DMS 273 (cell line): ENCODE measurements around the gene TOMM34.
A peak's percentile ranks its signal among the peaks of the same experiment; 100 is the strongest.

ENCODE experiments used
- DNase-seq: peaks from one replicate; lab custom pipeline; 2025; ENCODE audit not compliant: unreplicated experiment; lab: John Stamatoyannopoulos, UW

Gene TOMM34, protein sequence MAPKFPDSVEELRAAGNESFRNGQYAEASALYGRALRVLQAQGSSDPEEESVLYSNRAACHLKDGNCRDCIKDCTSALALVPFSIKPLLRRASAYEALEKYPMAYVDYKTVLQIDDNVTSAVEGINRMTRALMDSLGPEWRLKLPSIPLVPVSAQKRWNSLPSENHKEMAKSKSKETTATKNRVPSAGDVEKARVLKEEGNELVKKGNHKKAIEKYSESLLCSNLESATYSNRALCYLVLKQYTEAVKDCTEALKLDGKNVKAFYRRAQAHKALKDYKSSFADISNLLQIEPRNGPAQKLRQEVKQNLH

DNA sequence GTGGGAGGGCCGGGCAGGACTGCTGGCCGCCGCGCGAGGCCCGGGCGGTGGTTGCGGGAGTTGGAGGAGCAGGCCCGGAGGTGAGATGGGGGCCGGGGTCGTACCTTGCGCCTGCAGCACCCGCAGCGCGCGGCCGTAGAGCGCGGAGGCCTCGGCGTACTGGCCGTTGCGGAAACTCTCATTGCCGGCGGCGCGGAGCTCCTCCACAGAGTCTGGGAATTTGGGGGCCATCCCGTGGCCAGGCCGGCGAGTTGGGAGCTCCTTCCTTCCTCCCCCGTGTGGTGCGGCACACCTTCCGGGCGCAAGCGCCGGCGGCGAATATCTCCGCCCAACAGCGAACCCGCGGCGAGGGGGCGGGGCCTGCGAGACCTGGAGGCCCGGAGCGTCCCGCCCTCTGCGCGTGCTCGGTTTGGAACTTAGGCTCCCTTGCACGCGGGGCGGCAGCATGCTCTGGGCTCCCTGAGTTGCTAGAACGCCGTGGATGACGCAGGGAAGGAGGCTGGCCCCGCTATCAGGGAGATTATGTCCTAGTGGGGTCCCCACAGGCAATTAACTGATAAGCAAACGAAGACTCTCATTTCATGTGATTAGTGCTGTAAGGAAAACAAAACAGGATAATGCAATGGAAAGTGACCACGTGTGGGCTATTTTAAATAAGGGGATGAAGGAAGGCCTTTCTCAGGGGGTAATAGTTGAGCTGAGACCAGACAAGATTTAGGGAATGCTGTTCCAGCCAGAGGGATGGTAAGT, at the start of gene TOMM34:
Gene TOMM34 (minus strand): TSS at position 295 of the 750 bp plus-strand sequence. CDS start 64 bp downstream, at position 231.
- DNase-seq = peak; percentile 99

DNA sequence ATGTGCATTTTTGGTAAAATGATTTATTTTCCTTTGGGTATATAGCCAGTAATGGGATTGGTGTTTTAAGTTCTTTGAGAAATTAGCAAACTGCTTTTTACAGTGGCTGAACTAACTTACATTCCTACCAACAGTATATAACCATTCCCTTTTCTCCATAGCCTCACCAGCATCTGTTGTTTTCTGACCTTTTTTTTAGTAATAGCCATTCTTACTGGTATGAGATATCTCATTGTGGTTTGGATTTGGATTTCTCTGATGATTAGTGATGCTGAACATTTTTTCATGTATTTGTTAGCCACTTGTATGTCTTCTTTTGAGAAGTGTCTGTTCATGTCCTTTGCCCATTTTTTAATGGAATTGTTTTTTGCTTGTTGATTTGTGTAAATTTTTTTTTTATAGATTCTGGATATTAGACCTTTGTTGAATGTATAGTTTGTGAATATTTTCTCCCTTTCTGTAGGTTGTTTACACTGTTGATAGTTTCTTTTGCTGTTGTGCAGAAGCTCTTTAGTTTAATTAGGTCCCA, 48.4 kb upstream of the TOMM34 start:
- no peak for DNase-seq

DNA sequence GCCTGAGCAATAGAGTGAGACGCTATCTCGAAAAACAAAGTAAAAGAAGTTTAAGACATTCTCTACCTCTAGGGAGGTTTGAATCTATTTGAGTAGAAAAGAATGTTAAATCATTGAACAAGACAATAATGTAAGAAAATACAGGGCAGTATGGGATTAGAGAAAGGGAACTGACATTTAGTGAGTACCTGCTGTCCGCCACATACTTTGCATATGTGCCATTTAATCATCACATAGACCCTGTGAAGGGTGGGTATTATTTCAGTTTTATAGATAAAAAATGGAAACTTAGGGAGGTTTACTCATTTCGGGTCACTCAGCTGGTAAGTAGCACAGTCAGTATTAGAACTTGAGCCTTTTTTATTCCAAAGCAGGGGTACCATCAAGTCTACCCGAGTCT, 37.5 kb upstream of the TOMM34 start:
- DNase-seq = no peak

DNA sequence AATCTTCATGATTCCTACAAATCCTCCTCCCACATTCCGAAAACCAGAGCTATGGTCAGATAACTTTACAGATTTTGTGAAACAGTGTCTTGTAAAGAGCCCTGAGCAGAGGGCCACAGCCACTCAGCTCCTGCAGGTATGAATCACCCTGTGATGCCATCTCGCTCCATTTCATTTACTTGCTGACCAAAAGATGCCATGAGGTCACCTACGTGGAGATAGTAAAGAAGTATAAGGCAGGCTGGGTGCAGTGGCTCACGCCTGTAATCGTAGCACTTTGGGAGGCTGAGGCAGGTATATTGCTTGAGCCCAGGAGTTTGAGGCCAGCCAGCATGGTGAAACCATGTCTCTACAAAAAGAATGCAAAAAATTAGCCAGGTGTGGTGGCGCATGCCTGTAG, 37.0 kb upstream of the TOMM34 start:
- no peak for DNase-seq

DNA sequence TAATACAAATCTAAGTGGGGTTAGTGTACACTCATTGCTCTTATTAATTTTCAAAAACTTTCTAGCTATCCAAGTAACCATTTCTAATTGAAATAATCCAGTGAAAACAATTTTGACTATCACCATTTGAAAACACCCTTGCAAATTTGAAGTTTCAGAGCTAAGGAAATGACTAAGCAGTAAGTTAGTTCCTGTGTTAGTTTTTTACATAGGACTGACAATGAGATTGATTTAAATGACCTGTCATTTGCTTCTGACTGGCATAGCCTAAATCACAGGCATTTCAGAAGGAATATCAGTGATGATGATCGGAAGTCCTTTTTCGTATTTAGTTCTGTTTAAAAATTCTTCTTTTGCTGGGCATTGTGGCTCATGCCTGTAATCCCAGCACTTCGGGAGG, 33.1 kb upstream of the TOMM34 start:
- no peak for DNase-seq

DNA sequence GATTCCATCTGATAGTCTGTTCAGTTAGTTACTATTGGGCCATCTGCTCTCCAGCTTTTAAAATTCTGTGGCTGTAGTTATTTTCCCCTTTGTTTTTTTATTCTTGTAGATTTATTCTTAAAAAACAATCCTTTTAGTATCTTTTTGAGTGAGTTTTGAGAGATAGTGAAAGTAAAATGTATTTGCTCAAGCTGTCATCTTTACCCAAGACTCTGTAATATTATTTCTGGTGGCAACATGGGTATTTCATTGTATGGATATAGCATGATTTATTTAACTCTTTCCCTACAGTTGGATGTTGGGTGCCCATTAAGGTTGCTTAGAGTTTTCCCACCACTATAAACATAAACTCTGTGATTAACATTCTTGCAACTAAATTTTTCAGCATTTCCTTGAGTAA, 30.8 kb upstream of the TOMM34 start:
- no peak for DNase-seq

DNA sequence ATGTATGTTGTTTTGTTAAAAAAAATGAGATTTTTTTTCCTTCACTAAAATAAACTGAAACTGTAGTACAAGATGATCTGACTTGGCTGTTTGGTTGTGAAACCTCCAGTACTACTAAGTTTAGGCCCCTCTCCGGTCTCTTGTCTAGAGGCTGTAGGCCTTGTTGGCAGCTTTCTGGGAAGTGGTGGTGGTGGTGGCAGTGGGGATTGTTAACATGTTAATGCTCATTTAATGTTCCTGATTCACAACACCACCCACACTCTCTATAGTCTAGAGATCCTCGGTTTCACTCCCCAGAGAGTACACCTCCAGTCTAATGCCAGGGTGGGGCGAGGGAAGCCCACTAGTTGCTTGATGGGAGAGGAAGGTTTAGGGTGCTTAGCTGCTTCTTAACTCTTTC, 30.2 kb upstream of the TOMM34 start:
- DNase-seq = peak; percentile 28

DNA sequence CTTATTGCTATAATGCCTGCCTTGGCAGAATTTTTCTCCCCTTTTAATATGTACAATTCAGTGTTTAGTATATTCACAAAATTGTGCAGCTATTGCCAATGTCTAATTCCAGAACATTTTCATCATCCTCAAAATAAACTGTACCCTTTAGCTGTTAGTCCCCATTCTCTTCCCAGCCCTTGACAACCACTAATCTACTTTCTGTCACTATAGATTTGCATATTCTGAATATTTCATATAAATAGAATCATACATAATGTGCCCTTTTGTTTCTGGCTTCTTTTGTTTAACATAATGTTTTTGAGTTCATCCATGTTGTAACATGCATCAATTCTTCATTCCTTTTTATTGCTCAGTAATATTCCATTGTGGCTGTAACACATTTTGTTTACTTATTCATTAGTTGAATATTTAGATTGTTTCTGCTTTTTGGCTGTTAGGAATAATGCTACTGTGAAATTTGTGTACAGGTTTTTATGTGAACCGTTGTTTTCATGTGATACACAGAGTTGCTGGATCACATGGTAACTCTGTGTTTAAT, 28.5 kb upstream of the TOMM34 start:
- DNase-seq = no peak

DNA sequence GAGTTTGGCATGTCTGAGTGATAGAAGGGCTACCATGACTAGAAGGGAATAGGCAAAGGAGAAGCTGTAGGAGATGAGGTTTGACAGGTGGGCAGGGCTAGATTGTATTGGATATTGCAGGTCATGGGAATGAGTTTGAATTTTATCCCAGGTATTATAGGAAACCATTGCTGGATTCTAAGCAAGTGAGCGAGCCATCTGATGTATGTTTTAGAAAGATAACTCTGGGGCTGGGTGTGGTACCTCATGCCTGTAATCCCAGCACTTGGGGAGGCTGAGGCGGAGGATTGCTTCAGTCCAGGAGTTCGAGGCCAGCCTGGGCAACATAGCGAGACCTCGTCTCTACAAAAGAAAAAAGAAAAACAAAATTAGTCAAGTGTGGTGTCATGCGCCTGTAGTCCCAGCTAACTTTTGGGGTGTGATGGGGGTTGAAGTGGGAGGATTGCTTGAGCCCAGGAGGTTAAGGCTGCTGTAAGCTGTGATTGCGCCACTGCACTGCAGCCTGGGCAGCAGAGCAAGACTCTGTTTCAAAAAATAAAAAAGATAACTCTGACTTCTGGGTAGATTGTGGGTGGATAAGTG, 23.0 kb upstream of the TOMM34 start:
- DNase-seq = no peak

DNA sequence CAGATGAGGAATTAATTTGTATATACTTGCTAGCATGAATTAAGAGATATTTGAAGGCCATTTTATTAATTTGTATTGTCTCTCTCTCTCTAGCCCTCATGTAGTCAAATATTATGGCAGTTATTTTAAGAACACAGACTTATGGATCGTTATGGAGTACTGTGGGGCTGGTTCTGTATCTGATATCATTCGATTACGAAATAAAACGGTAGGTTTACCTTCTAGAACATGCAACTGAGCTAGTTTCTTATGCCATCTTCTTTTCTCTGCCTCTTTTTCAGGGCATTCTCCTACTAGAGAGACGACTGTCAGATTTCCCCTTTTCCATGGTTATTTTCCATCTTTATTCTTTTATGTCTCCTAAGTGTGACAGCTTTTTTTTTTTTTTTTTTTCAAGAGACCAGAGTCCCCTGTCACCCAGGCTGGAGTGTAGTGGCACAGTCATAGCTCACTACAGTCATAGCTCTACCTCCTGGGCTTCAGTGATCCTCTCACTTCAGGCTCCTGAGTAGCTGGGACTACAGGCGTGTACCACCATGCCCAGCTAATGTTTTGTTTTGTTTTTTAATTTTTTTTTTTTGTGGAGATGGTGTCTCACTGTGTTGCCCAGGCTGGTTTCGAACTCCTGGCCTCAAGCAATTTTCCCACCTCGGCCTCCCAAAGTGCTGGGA, 21.7 kb upstream of the TOMM34 start:
- no peak for DNase-seq

DNA sequence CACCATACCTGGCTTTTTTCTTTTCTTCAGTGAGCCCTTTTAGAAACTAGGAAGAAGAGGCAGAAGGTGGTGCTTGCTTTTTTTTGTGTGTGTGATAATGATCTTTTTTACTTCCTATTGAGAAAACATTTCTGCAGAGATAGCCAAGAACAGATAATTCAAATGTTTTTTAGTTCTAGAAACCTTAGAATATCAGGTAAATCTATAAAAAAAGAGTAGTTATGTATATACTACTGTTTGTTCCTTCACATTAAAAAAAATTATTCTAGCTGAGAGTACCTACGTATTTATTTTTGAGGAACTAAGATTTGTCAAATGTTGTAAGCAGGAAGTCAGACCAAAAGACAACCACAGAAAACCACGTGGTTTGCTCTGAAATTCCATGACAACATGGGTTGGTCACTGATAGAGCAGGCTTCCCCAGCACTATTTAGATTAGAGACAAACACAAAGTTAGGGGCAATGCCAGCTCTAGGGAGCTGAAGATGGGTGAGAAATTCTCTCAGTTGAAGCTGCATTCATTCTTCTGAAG, 19.0 kb upstream of the TOMM34 start:
- no peak for DNase-seq

DNA sequence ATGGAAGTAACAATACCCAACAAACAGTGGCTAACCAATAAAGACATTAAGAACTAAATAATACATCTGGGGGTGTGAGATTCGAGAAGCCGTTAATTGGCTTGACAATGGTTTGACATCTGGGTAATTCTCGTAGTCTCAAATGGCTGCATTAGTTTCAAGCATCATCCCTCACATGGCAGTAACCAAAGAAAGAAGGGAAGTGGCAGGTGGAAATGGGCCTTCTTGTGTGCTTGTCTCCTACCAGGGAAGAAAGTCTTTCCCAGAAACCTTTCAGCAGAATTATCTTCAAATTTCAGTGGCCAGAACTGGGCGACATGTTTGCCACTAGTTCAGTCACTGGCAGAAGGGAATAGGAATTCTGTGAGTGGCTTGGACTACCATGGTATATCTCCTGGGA, 16.5 kb upstream of the TOMM34 start:
- no peak for DNase-seq

DNA sequence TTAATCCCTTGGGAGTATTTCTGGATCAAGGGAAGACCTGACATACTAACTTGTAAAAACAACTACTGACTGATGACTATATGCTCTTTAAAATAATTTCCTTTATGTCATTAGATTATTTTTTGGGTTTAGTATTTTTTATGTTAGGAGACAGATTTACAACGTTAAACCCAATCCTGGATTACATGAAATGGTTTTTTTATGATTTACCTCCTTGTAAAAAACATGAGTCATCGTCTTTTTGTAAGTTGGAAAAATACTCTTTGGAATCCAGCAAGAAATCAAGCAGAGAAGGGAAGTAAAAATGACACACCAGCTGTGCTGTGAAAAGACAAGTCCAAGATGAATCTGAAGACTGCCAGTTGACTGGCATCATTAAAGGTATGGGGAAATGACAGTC, 12.9 kb upstream of the TOMM34 start:
- DNase-seq = no peak

DNA sequence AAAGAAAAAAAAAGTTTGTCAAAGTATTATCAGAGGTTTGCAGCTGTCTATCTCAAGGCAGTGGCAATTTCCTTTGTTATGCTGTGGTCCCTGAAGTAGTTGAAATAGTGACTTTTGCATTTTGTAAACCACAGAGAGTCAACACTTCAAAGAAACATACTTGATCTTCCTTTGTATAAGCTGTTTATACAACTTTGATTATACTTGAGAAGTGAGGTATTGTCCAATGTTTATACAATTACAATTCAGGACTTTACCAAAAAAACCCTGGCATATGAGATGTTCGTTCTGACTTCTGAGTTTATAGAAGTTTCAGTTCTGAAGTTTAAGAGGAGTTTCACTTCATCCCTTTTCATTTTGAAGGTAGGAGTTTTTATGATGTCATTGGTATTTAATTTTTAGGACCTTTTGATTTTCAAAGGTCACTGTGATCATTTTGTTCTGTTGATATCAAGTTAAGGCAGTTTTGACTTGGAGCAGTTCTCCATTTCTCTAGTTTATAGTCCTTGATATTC, 10.1 kb upstream of the TOMM34 start:
- DNase-seq = no peak

DNA sequence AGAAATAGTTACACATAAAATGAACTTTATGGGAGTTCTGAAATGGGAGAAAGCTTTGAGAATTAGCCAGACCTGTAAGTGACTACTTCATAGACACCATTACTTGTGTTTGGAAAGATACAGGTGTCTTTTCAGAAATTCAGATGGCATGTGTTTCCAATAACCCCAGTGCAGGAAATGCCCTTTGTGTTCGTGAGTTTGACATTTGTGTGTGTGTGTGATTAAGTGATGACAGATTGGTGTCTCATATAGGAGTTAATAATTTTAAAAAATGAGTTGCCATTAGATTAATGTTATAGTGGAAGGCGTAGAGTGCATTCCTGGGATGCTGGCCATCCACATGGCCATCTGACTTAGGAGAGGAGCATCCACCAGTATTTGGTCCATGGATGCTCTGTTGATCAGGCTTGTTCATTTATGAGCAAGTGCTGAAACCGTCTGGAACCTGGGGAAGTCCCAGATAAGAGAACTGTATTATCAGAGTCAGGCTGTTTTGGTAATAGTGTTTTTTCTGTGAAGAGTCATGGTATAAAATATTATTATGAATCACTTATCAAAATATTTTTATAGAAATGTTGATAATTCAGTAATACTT, 9.2 kb upstream of the TOMM34 start:
- no peak for DNase-seq

DNA sequence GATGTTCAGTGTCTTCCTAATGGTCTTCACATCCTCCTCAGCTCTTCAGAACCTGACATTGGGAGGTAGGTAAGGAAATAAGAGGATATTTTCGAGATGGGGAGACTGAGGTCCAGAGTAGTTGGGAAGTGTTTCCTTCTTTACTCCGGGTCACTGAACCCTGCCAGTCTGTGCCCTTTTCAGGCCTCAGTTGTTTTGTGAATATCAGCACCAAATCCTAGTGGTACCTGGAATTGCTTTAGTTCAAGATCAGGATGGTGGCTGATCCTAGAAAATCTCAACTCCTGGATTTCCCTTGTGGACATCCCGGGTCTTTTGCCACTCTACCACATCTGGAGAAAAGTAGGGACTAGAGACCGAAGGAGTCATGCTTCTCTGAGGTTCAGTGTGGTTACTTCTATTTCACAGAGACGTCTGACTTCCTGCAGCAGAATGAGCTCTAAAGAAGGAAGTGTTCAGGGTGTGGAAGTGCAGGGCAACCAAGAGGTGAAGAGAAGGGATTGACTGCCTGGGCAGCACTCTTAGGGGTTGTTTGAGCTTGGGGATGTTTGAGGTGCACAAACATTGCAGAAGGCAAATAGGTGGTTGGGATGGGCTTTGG, 7.1 kb upstream of the TOMM34 start:
- DNase-seq = no peak

DNA sequence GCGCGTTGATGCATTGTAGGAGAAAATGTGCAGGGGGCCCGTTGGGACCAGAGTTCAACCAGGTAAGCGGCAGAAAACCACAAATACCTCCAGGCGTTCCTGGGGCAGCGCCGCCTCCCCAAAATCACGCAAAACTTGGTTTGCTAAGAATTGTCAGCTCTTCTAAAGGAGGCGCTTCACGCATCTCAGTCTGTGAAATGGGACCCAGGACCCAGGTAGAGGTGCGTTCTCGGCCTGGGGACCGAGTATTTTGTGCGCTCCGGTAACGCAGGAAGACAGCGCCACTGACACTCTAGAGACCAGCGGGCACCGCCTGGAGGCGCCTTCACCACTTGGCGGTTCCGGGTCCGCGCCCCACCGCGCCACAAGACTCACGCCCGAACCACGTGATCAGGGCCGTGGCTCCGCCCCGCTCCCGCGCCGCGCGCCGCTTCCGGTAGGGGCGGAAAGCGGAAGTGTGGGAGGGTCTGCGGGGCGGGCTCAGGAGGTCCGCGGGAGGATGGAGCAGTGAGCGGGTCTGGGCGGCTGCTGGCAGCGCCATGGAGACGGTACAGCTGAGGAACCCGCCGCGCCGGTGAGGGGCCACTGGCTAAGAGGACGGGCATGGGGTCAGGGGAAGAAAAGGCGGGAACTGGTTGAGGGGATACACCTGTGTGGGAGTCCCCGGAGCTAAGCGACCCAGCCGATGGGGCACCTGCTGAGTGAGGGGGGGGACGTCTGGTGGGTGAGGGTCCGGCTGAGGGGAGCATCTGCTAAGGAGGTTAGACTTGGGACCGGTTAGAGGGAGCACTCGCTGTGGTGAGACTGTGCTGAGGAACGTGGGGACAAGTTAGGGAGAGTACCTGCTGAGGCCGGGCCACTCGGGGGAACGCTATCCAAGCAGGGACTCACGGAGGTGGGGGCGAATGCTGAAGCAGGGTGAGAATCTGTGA, 6.1 kb upstream of the TOMM34 start, which contains the start of gene STK4:
Gene STK4 (plus strand): TSS at position 483 of the 932 bp plus-strand sequence. CDS start 57 bp downstream, at position 540.
- peak; percentile 99 for DNase-seq

DNA sequence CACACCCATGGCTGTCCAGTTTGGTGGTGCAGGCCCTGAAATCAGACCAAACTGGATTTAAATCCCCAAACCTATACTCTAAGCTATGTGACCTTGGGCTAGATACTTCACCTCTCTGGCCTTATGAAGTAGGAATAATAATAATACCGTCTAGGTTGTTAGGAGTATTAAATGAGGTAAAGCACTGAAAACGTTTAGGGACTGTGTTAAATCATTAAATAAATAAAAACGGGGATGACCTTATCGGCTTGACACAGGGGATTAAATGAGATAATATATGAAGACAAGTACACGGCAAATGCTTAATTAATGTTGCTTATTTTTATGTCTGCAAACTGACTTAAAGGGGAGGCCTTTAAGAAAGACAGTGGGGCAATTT, 5.4 kb upstream of the TOMM34 start:
- DNase-seq = no peak
